Mesendoderm (in vitro differentiated cells): ENCODE measurements around the gene PCSK5.

Experiments used
- DNase-seq: peaks from one replicate; pipeline ENCODE4 v3.0.0; 2013
- H2AK5ac ChIP-seq: 2 replicates; pipeline ENCODE4 v1.6.1; 2013; ENCODE audit warnings: low read length, inconsistent platforms
- H2BK120ac ChIP-seq: 2 replicates; pipeline ENCODE4 v1.6.1; 2013; ENCODE audit warnings: low read depth, mild to moderate bottlenecking, low read length, moderate library complexity, mixed read lengths
- H2BK15ac ChIP-seq: replicated peaks from 2 replicates; pipeline ENCODE4 v1.6.1; 2013; ENCODE audit warnings: low read depth, mild to moderate bottlenecking, moderate library complexity
- H2BK5ac ChIP-seq: 2 replicates; pipeline ENCODE4 v1.6.1; 2013; ENCODE audit warnings: low read length, inconsistent platforms
- H3K18ac ChIP-seq: 2 replicates; pipeline ENCODE4 v1.6.1; 2013; ENCODE audit warnings: mild to moderate bottlenecking, low read length, mixed read lengths
- H3K23ac ChIP-seq: one replicate; pipeline ENCODE4 v1.6.1; 2013; ENCODE audit warnings: low read length
- H3K27ac ChIP-seq: 2 replicates; pipeline ENCODE4 v1.5.1; 2013; ENCODE audit warnings: low read depth, mild to moderate bottlenecking, inconsistent platforms, low read length, moderate library complexity
- H3K27me3 ChIP-seq: 2 replicates; pipeline ENCODE4 v1.6.1; 2013; ENCODE audit warnings: low read length, control low read depth, mild to moderate bottlenecking, inconsistent platforms; ENCODE audit not compliant: insufficient read depth, poor library complexity
- H3K36me3 ChIP-seq: 2 replicates; pipeline ENCODE4 v1.6.1; 2013; ENCODE audit warnings: low read length, inconsistent platforms; ENCODE audit not compliant: control insufficient read depth, insufficient read depth
- H3K4ac ChIP-seq: one replicate; pipeline ENCODE4 v1.6.1; 2013; ENCODE audit warnings: low read depth, mild to moderate bottlenecking, low read length, moderate library complexity
- H3K4me1 ChIP-seq: 2 replicates; pipeline ENCODE4 v1.6.1; 2013; ENCODE audit warnings: low read depth, low read length, inconsistent platforms; ENCODE audit not compliant: control insufficient read depth
- H3K4me2 ChIP-seq: 2 replicates; pipeline ENCODE4 v1.6.1; 2013; ENCODE audit warnings: low read length
- H3K4me3 ChIP-seq: 2 replicates; pipeline ENCODE4 v1.5.1; 2013; ENCODE audit warnings: mild to moderate bottlenecking, low read length
- H3K56ac ChIP-seq: one replicate; pipeline ENCODE4 v1.6.1; 2013; ENCODE audit warnings: low read length
- H3K79me1 ChIP-seq: 2 replicates; pipeline ENCODE4 v1.6.1; 2013; ENCODE audit warnings: low read length, inconsistent platforms
- H3K79me2 ChIP-seq: 2 replicates; pipeline ENCODE4 v1.6.1; 2013; ENCODE audit warnings: mild to moderate bottlenecking, low read length; ENCODE audit not compliant: control insufficient read depth, insufficient read depth
- H3K9ac ChIP-seq: 2 replicates; pipeline ENCODE4 v1.6.1; 2013; ENCODE audit warnings: low read length, inconsistent platforms
- H4K5ac ChIP-seq: one replicate; pipeline ENCODE4 v1.6.1; 2013; ENCODE audit warnings: low read length
- H4K8ac ChIP-seq: one replicate; pipeline ENCODE4 v1.6.1; 2013; ENCODE audit warnings: low read depth, mild to moderate bottlenecking, control low read depth, low read length, moderate library complexity
- WGBS: extraction: QIAGEN DNeasy Blood & Tissue Kit; methylation state at CpG from one replicate; pipeline ENCODE4 v1.1.7; 2013; ENCODE audit warnings: low lambda C conversion rate, missing lambda C conversion rate; ENCODE audit not compliant: insufficient coverage; ENCODE audit errors: extremely low coverage; 5-methylcytosine and 5-hydroxymethylcytosine counted together

PCSK5 gene

DNA sequence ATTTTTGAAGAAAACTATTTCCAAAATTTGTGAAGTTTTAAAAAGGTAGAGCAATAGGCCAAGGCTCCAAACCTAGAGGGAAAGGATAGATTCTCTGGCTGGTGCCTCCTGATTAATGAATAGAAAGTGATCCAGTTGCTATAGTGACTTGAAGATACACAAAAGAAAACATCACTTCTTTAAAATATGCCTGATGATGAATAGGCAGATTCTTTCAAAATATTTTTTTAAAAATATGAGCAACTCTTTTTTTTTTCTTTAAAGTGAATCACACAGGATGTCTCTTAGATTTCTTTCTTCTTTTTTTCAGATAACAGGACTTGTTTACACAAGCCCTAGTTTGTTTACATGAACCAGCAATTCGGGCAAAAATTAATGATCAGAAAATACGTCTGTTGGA, 379.3 kb downstream of the PCSK5 start:
- Histone ChIP-seq H3K27me3 (no peaks in the 10 kb centered on the region), H3K79me2 (no peaks in the 10 kb centered on the region), H3K36me3 (no peaks in the 10 kb centered on the region), H3K9ac (no peak overlapping the region), H3K56ac (no peak overlapping the region), H3K4me2 (no peak overlapping the region), H3K18ac (no peak overlapping the region), H3K4me3 (no peak overlapping the region), H2BK120ac (no peak overlapping the region), H4K8ac (no peak overlapping the region), H2AK5ac (no peak overlapping the region), H3K23ac (no peak overlapping the region), H3K79me1 (no peaks in the 10 kb centered on the region), H3K27ac (no peak overlapping the region), H3K4me1 (no peaks in the 10 kb centered on the region), H2BK5ac (no peak overlapping the region), H2BK15ac (no peak overlapping the region), H4K5ac (no peak overlapping the region), H3K4ac (no peak overlapping the region)
- no CpG with 5 or more reads among the region's 2 CpGs for WGBS
- no peak for DNase-seq

DNA sequence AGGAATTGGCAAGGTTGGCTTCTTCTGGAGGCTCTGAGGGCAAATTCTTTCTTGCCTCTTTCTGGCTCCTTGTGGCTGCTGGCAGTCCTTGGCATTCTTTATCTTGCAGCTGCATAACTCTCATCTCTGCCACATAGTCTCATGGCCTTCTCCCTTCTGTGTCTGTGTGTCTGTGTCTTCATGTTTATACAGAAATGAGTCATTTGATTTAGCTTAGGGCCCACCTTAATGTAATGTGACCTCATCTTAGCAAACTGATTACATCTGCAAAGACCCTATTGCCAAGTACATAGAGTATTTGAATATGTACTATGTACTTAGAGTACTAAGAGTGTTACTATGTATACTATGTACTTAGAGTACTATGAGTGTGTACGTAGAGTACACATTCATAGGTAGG, 381.3 kb downstream of the PCSK5 start:
- no peak overlapping the region for H3K23ac ChIP-seq
- H4K8ac ChIP-seq: no peak overlapping the region
- H3K79me2 ChIP-seq: no peaks in the 10 kb centered on the region
- H4K5ac ChIP-seq: no peak overlapping the region
- no peak overlapping the region for H3K18ac ChIP-seq
- no peak overlapping the region for H2BK15ac ChIP-seq
- no peak overlapping the region for H3K56ac ChIP-seq
- no peaks in the 10 kb centered on the region for H3K27me3 ChIP-seq
- no CpG with 5 or more reads among the region's 1 CpG for WGBS
- H3K36me3 ChIP-seq: no peaks in the 10 kb centered on the region
- DNase-seq: no peak
- H2BK5ac ChIP-seq: no peak overlapping the region
- no peak overlapping the region for H3K4ac ChIP-seq
- no peak overlapping the region for H2BK120ac ChIP-seq
- no peak overlapping the region for H3K27ac ChIP-seq
- H3K9ac ChIP-seq: no peak overlapping the region
- H3K79me1 ChIP-seq: no peaks in the 10 kb centered on the region
- no peak overlapping the region for H3K4me2 ChIP-seq
- no peak overlapping the region for H2AK5ac ChIP-seq
- H3K4me3 ChIP-seq: no peak overlapping the region
- H3K4me1 ChIP-seq: no peaks in the 10 kb centered on the region

DNA sequence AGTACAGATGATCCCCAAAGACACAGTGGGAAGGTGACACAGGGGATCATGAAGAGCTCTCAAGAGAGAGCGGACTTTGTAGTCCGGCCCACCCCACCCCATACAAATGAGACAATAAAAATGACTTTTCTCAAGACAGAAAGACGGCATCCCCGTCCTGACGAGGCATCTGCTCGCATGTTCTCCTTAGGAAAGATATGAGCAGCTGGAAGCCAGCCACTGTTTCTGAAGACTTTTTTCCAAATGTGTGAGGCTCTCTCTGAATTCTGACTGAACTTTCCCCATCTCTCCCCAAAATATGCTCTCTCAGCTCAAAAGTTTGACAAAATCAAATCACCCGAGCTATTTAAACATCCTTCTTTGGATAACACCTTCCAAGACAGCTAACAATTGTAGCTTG, 398.6 kb downstream of the PCSK5 start:
- Histone ChIP-seq H3K79me1 (no peaks in the 10 kb centered on the region), H3K4me3 (no peak overlapping the region), H3K23ac (no peak overlapping the region), H3K36me3 (no peaks in the 10 kb centered on the region), H2AK5ac (no peak overlapping the region), H3K56ac (no peak overlapping the region), H4K8ac (no peak overlapping the region), H3K27ac (no peak overlapping the region), H3K79me2 (no peaks in the 10 kb centered on the region), H3K4ac (no peak overlapping the region), H4K5ac (no peak overlapping the region), H3K27me3 (no peaks in the 10 kb centered on the region), H3K4me2 (no peak overlapping the region), H3K9ac (no peak overlapping the region), H2BK120ac (no peak overlapping the region), H2BK15ac (no peak overlapping the region), H3K18ac (no peak overlapping the region), H3K4me1 (no peaks in the 10 kb centered on the region), H2BK5ac (no peak overlapping the region)
- no CpG with 5 or more reads among the region's 7 CpGs for WGBS
- DNase-seq: no peak

DNA sequence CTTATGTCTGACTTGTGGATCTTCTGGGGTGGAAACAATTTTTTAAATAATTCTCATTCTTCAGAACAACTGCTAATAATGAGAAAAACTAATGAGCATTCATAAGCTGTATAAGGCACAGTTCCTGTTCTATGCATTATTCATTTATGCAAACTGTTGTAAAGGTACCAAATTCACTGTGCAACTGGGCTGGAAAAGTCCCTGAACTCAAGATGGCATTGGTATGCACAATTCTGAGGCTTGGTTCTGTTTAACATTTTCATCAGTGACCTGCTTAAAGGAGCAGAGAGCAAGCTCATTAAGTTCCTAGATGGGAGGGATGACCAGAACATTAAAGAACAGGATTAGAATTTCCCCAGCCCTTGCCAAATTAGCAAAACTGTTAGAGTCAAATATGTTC, 399.2 kb downstream of the PCSK5 start:
- H3K27ac ChIP-seq: no peak overlapping the region
- H3K27me3 ChIP-seq: no peaks in the 10 kb centered on the region

GRCh38 chr9:76290555-76290954, 400.1 kb downstream of the PCSK5 start:
- Histone ChIP-seq H2BK120ac (no peak overlapping the region), H3K9ac (no peak overlapping the region), H3K79me1 (no peaks in the 10 kb centered on the region), H2BK5ac (no peak overlapping the region), H3K4me2 (no peak overlapping the region), H3K4ac (no peak overlapping the region), H3K4me1 (no peaks in the 10 kb centered on the region), H3K27ac (no peak overlapping the region), H3K4me3 (no peak overlapping the region), H3K27me3 (no peaks in the 10 kb centered on the region), H3K79me2 (no peaks in the 10 kb centered on the region), H3K36me3 (no peaks in the 10 kb centered on the region), H4K8ac (no peak overlapping the region), H3K18ac (no peak overlapping the region), H3K56ac (no peak overlapping the region), H2AK5ac (no peak overlapping the region), H3K23ac (no peak overlapping the region), H4K5ac (no peak overlapping the region), H2BK15ac (no peak overlapping the region)
- no peak for DNase-seq
- WGBS: no CpG with 5 or more reads among the region's 2 CpGs

More for the DNA sequence above, 399.2 kb downstream of the PCSK5 start:
- Histone ChIP-seq H3K79me2 (no peaks in the 10 kb centered on the region), H3K4me3 (no peak overlapping the region), H2BK15ac (no peak overlapping the region), H3K4ac (no peak overlapping the region), H2BK5ac (no peak overlapping the region), H3K36me3 (no peaks in the 10 kb centered on the region), H3K79me1 (no peaks in the 10 kb centered on the region), H3K18ac (no peak overlapping the region), H2BK120ac (no peak overlapping the region), H3K9ac (no peak overlapping the region), H4K8ac (no peak overlapping the region), H3K4me1 (no peaks in the 10 kb centered on the region), H4K5ac (no peak overlapping the region), H3K23ac (no peak overlapping the region), H3K4me2 (no peak overlapping the region), H2AK5ac (no peak overlapping the region), H3K56ac (no peak overlapping the region)
- no peak for DNase-seq

- no peak overlapping the region for H4K5ac ChIP-seq
- no CpG with 5 or more reads among the region's 7 CpGs for WGBS
- no peak overlapping the region for H3K18ac ChIP-seq
Observed at GRCh38 chr9:76292246-76292645, 401.8 kb downstream of the PCSK5 start.

More at GRCh38 chr9:76292246-76292645, 401.8 kb downstream of the PCSK5 start:
- H3K56ac ChIP-seq: no peak overlapping the region
- no peaks in the 10 kb centered on the region for H3K79me1 ChIP-seq
- H2BK5ac ChIP-seq: no peak overlapping the region
- no peak overlapping the region for H3K4me2 ChIP-seq
- H2AK5ac ChIP-seq: no peak overlapping the region
- H2BK15ac ChIP-seq: no peak overlapping the region
- no peaks in the 10 kb centered on the region for H3K79me2 ChIP-seq
- H3K23ac ChIP-seq: no peak overlapping the region
- no peak overlapping the region for H3K4ac ChIP-seq
- no peaks in the 10 kb centered on the region for H3K4me1 ChIP-seq
- no peak overlapping the region for H3K9ac ChIP-seq
- H3K4me3 ChIP-seq: no peak overlapping the region
- no peak overlapping the region for H4K8ac ChIP-seq
- H3K27me3 ChIP-seq: no peaks in the 10 kb centered on the region
- H2BK120ac ChIP-seq: no peak overlapping the region
- H3K36me3 ChIP-seq: no peaks in the 10 kb centered on the region
- H3K27ac ChIP-seq: no peak overlapping the region
- DNase-seq: no peak
